Astrocyte of the spinal cord (primary cell): Measurements from ENCODE around the gene C10orf143.

ENCODE experiments used
- DNase-seq: peaks from one replicate; pipeline ENCODE4 v3.0.0; 2011; ENCODE audit warnings: low read depth, low spot score
- H3K4me3 ChIP-seq: 2 replicates; pipeline ENCODE4 v1.5.1; 2011; ENCODE audit warnings: low read depth, mild to moderate bottlenecking, low read length, moderate library complexity
- CTCF ChIP-seq: IDR thresholded peaks from 2 replicates; pipeline ENCODE4 v1.5.1; 2012; ENCODE audit warnings: low read depth, mild to moderate bottlenecking, low read length, inconsistent platforms
- in situ Hi-C: cut with HindIII; loops from 2 replicates; pipeline ENCODE4 v1.10.0; 2017; ENCODE audit warnings: low sequenced_read_pairs

Gene C10orf143

GRCh38 chr10:130054021-130054420 is 56.6 kb downstream of the C10orf143 start:
- no peak overlapping the region for H3K4me3 ChIP-seq
- in situ Hi-C loops = no loop called here
- TF ChIP-seq CTCF = no peak
- no peak for DNase-seq

- DNase-seq = no peak
- H3K4me3 ChIP-seq = no peak overlapping the region
- no peak for TF ChIP-seq CTCF
- in situ Hi-C loops = no loop called here
Measured at GRCh38 chr10:130053561-130053960, 57.1 kb downstream of the C10orf143 start.

DNA sequence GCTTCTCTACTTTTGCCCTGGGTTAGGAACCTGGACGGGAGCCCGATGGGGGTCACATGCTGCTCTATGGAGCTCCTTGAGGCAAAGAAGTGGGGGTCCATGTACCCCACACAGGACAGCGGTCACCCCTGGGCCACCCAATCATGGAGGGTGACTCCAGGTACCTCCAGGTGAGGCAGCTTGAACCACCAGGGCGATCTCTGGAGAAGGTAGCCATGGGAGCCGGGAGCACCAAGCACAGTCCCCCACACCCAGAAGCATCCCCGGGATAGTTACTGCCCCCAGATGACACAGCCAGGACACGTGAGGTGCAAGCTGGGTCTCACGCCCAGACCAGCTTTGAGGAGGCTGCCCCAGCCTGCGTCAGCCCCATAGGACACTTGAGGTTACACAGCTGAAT is 58.4 kb downstream of the C10orf143 start:
- no peak for TF ChIP-seq CTCF
- H3K4me3 ChIP-seq = no peak overlapping the region
- no peak for DNase-seq
- in situ Hi-C loops = no loop called here

DNA sequence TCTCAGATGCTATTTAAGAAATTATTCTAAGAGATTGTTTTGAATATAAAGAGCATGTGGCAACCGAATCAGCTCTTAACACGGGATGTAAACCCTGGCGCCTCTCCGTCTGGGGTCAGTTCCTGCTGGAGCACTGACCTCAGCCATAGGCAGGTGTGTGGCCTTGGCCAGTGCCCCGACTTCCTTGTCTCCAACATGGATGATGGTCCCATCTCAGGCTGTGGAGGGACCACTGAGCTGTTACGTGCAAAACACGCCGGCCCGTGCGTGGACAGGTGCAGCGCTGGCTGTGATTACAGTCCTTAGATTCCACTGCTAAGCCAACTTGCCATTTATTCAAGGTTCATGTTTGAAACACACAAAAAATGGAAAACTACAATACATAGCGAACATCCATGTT is 59.9 kb downstream of the C10orf143 start:
- TF ChIP-seq CTCF = no peak
- in situ Hi-C loops = no loop called here
- no peak overlapping the region for H3K4me3 ChIP-seq
- DNase-seq = no peak

DNA sequence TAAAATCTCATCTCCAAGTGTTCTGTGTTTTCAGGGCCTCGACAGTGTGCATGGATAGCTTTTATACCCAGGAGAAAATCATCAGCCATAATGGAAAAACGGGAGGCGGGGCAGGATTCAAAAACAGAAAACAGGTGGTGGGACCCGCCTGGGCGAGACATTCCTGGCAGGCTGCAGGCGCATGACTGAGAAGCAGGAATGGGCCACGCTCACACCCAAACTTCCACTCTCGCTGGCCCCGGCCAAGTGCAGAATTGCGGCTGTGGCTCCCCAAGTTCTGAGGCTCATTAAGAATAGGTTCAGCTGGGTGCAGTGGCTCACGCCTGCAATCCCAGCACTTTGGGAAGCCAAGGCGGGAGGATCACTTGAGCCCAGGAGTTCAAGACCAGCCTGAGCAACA is 60.6 kb downstream of the C10orf143 start:
- TF ChIP-seq CTCF = no peak
- in situ Hi-C loops = no loop called here
- DNase-seq = no peak
- H3K4me3 ChIP-seq = no peak overlapping the region

DNA sequence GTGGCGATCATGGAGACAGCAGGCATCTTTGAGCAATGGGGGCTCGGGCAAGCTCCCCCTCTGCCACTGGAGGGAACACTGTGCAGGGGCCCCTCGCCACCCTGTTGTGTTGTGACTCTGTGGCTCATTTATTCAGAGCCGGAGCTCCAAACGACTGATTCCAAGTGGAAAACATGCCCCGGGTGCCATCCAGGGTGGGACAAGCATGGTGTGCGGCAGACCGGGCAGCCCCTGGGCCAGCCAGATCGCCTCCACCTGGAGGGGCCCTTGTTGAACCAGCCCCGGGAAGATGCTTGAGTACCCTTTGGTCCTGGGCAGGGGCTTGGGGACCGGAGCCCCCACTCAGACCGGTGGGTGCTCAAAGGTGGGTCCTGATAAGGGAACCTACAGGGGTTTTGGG is 61.4 kb downstream of the C10orf143 start:
- TF ChIP-seq CTCF = no peak
- in situ Hi-C loops = no loop called here
- DNase-seq = no peak
- H3K4me3 ChIP-seq = no peak overlapping the region

DNA sequence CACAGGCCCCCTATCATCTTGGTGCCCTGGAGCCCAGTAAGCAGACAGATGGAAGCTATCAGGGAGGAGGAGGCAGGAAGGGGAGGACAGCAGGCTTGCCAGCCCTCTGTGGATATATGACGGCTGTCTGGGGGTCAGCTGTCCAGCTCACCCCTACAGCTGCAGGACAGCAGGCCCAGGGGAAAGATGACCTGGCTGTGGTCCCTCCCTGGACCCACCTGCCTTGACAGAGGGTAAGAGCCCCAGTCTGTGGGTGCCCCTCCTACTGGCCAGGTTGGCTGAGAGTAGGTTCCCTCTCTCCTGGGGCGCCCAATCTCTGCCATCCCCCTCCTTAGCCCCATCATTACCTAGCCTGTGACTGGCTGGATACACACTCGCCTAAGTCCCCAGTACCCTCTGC is 62.5 kb downstream of the C10orf143 start:
- no peak overlapping the region for H3K4me3 ChIP-seq
- no peak for DNase-seq
- in situ Hi-C loops = no loop called here
- TF ChIP-seq CTCF = no peak
